H1 (cell line): ENCODE measurements around the gene ITGA6. TPM values are rescaled to one million over a fixed set of nuclear protein-coding genes. Genes with fewer than 3 reads are reported as not detected.

Source experiments
- ASH2L ChIP-seq: fragments of 200-600, 300-600 bp; sonication (generic); IDR thresholded peaks from one replicate; pipeline ENCODE4 v1.7.1; 2017; ENCODE audit warnings: low read length
- ATF2 ChIP-seq: IDR thresholded peaks from 2 replicates; pipeline ENCODE4 v1.6.1; 2012; ENCODE audit warnings: low read length, inconsistent platforms
- CEBPB ChIP-seq: IDR thresholded peaks from 2 replicates; pipeline ENCODE4 v1.6.1; 2012; ENCODE audit warnings: low read depth, low read length
- CREB1 ChIP-seq: IDR thresholded peaks from 2 replicates; pipeline ENCODE4 v1.6.1; 2012; ENCODE audit warnings: inconsistent platforms
- HDAC6 ChIP-seq: IDR thresholded peaks from one replicate; pipeline ENCODE4 v1.7.1; 2012; ENCODE audit warnings: low read depth, mild to moderate bottlenecking, inconsistent platforms, low read length, moderate library complexity
- MAFK ChIP-seq: IDR thresholded peaks from 2 replicates; pipeline ENCODE4 v1.6.1; 2012; ENCODE audit warnings: low read depth, mild to moderate bottlenecking, improper control_type of control experiment, low read length
- RAD21 ChIP-seq, 2 experiments: IDR thresholded peaks in 1 of 2; conservative IDR thresholded peaks in 1 of 2; 2 replicates each; pipeline ENCODE4 v1.6.1; 2011; ENCODE audit warnings: low read depth in 2 of 2, low read length in 2 of 2, improper control_type of control experiment in 1 of 2, inconsistent platforms in 1 of 2, mild to moderate bottlenecking in 1 of 2, moderate library complexity in 1 of 2
- SAP30 ChIP-seq: fragments of 300-600 bp; sonication (generic); IDR thresholded peaks from 2 replicates; pipeline ENCODE4 v1.7.1; 2012; ENCODE audit warnings: low read length, moderate library complexity, mild to moderate bottlenecking, inconsistent platforms; ENCODE audit not compliant: insufficient read depth, insufficient replicate concordance
- SIN3A ChIP-seq, 2 experiments: IDR thresholded peaks in 1 of 2; conservative IDR thresholded peaks in 1 of 2; 2 replicates each; pipeline ENCODE4 v1.6.1; 2011 to 2012; ENCODE audit warnings: low read length in 2 of 2, improper control_type of control experiment in 1 of 2, low read depth in 1 of 2, mild to moderate bottlenecking in 1 of 2
- SP1 ChIP-seq: IDR thresholded peaks from 2 replicates; pipeline ENCODE4 v1.6.1; 2011; ENCODE audit warnings: low read depth, low read length
- SP4 ChIP-seq: IDR thresholded peaks from 2 replicates; pipeline ENCODE4 v1.6.1; 2012; ENCODE audit warnings: low read length, inconsistent platforms
- YY1 ChIP-seq: IDR thresholded peaks from 2 replicates; pipeline ENCODE4 v1.6.1; 2011; ENCODE audit warnings: low read depth, mild to moderate bottlenecking, low read length
- polyA plus RNA-seq, 7 experiments: library from polyadenylated mRNA; depleted of rRNA in 3 of 7; stranded (reverse) in 5 of 7; unstranded in 2 of 7; fragments of >200 nt in 5 of 7; fragments of 200-250 nt in 2 of 7; gene quantifications; 1 replicate in 5 of 7; 2 replicates in 1 of 7; 4 replicates in 1 of 7; pipeline versions ENCODE4 v1.2.1 to v1.2.3, GENCODE V29; 2011 to 2013; ENCODE audit warnings: missing spikeins in 2 of 7, mixed read lengths in 2 of 7
- total RNA-seq: library from RNA; stranded (reverse); fragmentation: NEBNext Ultra II Directional; extraction: Animal tissue kit (Norgen Biotek cat#: 25700); gene quantifications from 2 replicates; pipeline ENCODE4 v1.2.1, GENCODE V29; 2021
- TF ChIP-seq, protein P1 (sequence below): IDR thresholded peaks from 2 replicates; pipeline ENCODE4 v1.6.1; 2011; ENCODE audit warnings: low read depth, mild to moderate bottlenecking, low read length; ENCODE audit not compliant: insufficient read depth

The ITGA6 gene
- total and polyA plus RNA-seq, 2 of the 8 experiments (the other 6 are each of a cell fraction or from before 2014, with no cell fraction given): 26.9 to 118 TPM

- TF ChIP-seq SAP30 (no peak), SP1 (peak; percentile 76), YY1 (peak; percentile 40; the same call in 1 of the 2 replicates), ASH2L (peak; percentile 97), SP4 (peak; percentile 59; the same call in 1 of the 2 replicates), MAFK (peak; percentile 33; the same call in 1 of the 2 replicates), HDAC6 (no peak), CREB1 (no peak), CEBPB (0 out of 2 replicates have a peak, but pooled peaks have one; percentile 0), SIN3A (conservative IDR thresholded peaks at IDR 0.05 in 1 of 2, IDR thresholded peaks at IDR 0.05 in 1 of 2; ENCODE audit: low read depth in 1 of 2, low read length in 2 of 2) (peak; percentile 34 to 85; a peak in 2 of 4 replicates), ATF2 (peak; percentile 77; the same call in 1 of the 2 replicates), RAD21 (IDR thresholded peaks at IDR 0.05 in 1 of 2, conservative IDR thresholded peaks at IDR 0.05 in 1 of 2; ENCODE audit: low read depth in 2 of 2, low read length in 2 of 2) (peak; percentile 3 to 13; a peak in 3 of 4 replicates)
- TF ChIP-seq, protein P1, sequence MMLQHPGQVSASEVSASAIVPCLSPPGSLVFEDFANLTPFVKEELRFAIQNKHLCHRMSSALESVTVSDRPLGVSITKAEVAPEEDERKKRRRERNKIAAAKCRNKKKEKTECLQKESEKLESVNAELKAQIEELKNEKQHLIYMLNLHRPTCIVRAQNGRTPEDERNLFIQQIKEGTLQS: no peak
Measured at GRCh38 chr2:172380436-172381274, 46.7 kb upstream of the ITGA6 start (continued).
